Caco-2 (cell line): Measurements from ENCODE around the gene ERO1B. TPM values are rescaled to one million over a fixed set of nuclear protein-coding genes. Genes with fewer than 3 reads are reported as not detected.

ENCODE experiments used
- BruUV-seq: library from RNA; stranded (reverse); fragments of 400-500 nt; replicated peaks from 2 replicates; lab custom pipeline; 2021; lab: Mats Ljungman, UMichigan
- CTCF ChIA-PET: fragments of 300-600 bp; sonication (Branson Sonifier 250); formaldehyde crosslinking; loops from one replicate; lab custom pipeline; 2022; ENCODE audit warnings: antibody characterized with exemption; lab: Charles Lee
- POLR2A ChIA-PET: fragments of 300-600 bp; sonication (Branson Sonifier 250); formaldehyde crosslinking; loops from one replicate; lab custom pipeline; 2022; ENCODE audit warnings: antibody characterized with exemption; lab: Charles Lee
- DNase-seq, 2 experiments: peaks; one replicate each; pipeline versions ENCODE4 v3.0.0 to v3.0.0-alpha.2; 2020 to 2022
- H3K27me3 ChIP-seq: replicated peaks from 2 replicates; pipeline ENCODE4 v1.6.0; 2011; ENCODE audit warnings: low read length; ENCODE audit not compliant: control insufficient read depth, insufficient read depth
- H3K36me3 ChIP-seq: 2 replicates; pipeline ENCODE4 v1.5.1; 2011; ENCODE audit warnings: low read length; ENCODE audit not compliant: control insufficient read depth, insufficient read depth
- H3K4me1 ChIP-seq: fragments of 250-450 bp; sonication (Bioruptor Pico); 2 replicates; pipeline ENCODE4 v1.5.1; 2020; ENCODE audit warnings: mild to moderate bottlenecking
- H3K4me3 ChIP-seq: 2 replicates; pipeline ENCODE4 v1.5.1; 2011; ENCODE audit warnings: low read depth, mild to moderate bottlenecking, control low read depth, low read length
- H3K9me3 ChIP-seq: fragments of 250-450 bp; sonication (Bioruptor Pico); 2 replicates; pipeline ENCODE4 v1.5.1; 2020; ENCODE audit warnings: mild to moderate bottlenecking, moderate library complexity
- H3K27ac Mint-ChIP-seq: one replicate; pipeline ENCODE4 v1.8.0; 2022; ENCODE audit warnings: mixed read lengths; ENCODE audit not compliant: unreplicated experiment
- H3K27me3 Mint-ChIP-seq: one replicate; pipeline ENCODE4 v1.8.0; 2022; ENCODE audit warnings: mixed read lengths; ENCODE audit not compliant: insufficient read depth, unreplicated experiment
- H3K36me3 Mint-ChIP-seq: one replicate; pipeline ENCODE4 v1.8.0; 2022; ENCODE audit warnings: mild to moderate bottlenecking, mixed read lengths; ENCODE audit not compliant: insufficient read depth, unreplicated experiment
- H3K4me1 Mint-ChIP-seq: one replicate; pipeline ENCODE4 v1.8.0; 2022; ENCODE audit warnings: low read depth, mixed read lengths; ENCODE audit not compliant: unreplicated experiment
- H3K4me3 Mint-ChIP-seq: one replicate; pipeline ENCODE4 v1.8.0; 2022; ENCODE audit warnings: mild to moderate bottlenecking, moderate library complexity, mixed read lengths; ENCODE audit not compliant: unreplicated experiment
- H3K9me3 Mint-ChIP-seq: one replicate; pipeline ENCODE4 v1.8.0; 2022; ENCODE audit warnings: mixed read lengths; ENCODE audit not compliant: unreplicated experiment
- CTCF ChIP-seq, 2 experiments: fragments of 200-600 bp in 1 of 2; IDR thresholded peaks; 1 replicate in 1 of 2; 2 replicates in 1 of 2; pipeline versions ENCODE4 v1.5.1 to v1.8.0; 2011 to 2022; ENCODE audit warnings: antibody characterized with exemption in 1 of 2, control low read depth in 1 of 2, inconsistent platforms in 1 of 2, low read depth in 1 of 2, low read length in 1 of 2, mild to moderate bottlenecking in 1 of 2, moderate library complexity in 1 of 2; ENCODE audit not compliant: insufficient read depth in 1 of 2, severe bottlenecking in 1 of 2, unreplicated experiment in 1 of 2
- intact Hi-C: fragments of 100-400 bp; cut with micrococcal nuclease; formaldehyde crosslinking; loops from one replicate; pipeline ENCODE4 v1.10.0; 2022; ENCODE audit not compliant: unreplicated experiment
- total RNA-seq: library from RNA; stranded (reverse); gene quantifications from 2 replicates; pipeline ENCODE4 v1.2.3, GENCODE V29; 2022

Gene ERO1B
- total RNA-seq, 1 experiment from 2014 or later = 2.6 TPM

GRCh38 chr1:236261898-236262297, 19.9 kb downstream of the ERO1B start:
- Mint-ChIP-seq H3K4me3 (no peak overlapping the region), H3K9me3 (peaks cover 23% of the 10 kb centered on the region), H3K27ac (no peak overlapping the region), H3K27me3 (peaks cover 3% of the 10 kb centered on the region), H3K36me3 (no peaks in the 10 kb centered on the region), H3K4me1 (peaks cover 14% of the 10 kb centered on the region)
- POLR2A ChIA-PET = no interaction called here
- CTCF ChIA-PET = no interaction called here
- no TSS peak for BruUV-seq
- 0 out of 2 replicates have a peak, but pooled peaks cover 4% of the 10 kb centered on the region for H3K4me1 ChIP-seq
- peaks cover 8% of the 10 kb centered on the region; the same call in 1 of the 2 replicates for H3K9me3 ChIP-seq
- intact Hi-C loops = no loop called here
- no peak for DNase-seq
- no peaks in the 10 kb centered on the region for H3K27me3 ChIP-seq
- H3K36me3 ChIP-seq = no peaks in the 10 kb centered on the region
- no peak for TF ChIP-seq CTCF (IDR thresholded peaks at IDR 0.05; ENCODE audit: insufficient read depth in 1 of 2, low read depth in 1 of 2, low read length in 1 of 2, severe bottlenecking in 1 of 2, unreplicated experiment in 1 of 2)
- no peak overlapping the region for H3K4me3 ChIP-seq

- no peak for TF ChIP-seq CTCF (IDR thresholded peaks at IDR 0.05; ENCODE audit: insufficient read depth in 1 of 2, low read depth in 1 of 2, low read length in 1 of 2, severe bottlenecking in 1 of 2, unreplicated experiment in 1 of 2)
- intact Hi-C loops = no loop called here
- Mint-ChIP-seq H3K27ac (no peak overlapping the region), H3K27me3 (peaks cover 3% of the 10 kb centered on the region), H3K4me1 (peaks cover 14% of the 10 kb centered on the region), H3K36me3 (no peaks in the 10 kb centered on the region), H3K9me3 (peaks cover 23% of the 10 kb centered on the region), H3K4me3 (no peak overlapping the region)
- no peaks in the 10 kb centered on the region for H3K36me3 ChIP-seq
- H3K9me3 ChIP-seq = peaks cover 8% of the 10 kb centered on the region; the same call in 1 of the 2 replicates
- BruUV-seq = no TSS peak
- no peaks in the 10 kb centered on the region; the same call in 1 of the 2 replicates for H3K27me3 ChIP-seq
- ChIA-PET CTCF (no interaction called here), POLR2A (no interaction called here)
- H3K4me3 ChIP-seq = no peak overlapping the region
- H3K4me1 ChIP-seq = 0 out of 2 replicates have a peak, but pooled peaks cover 4% of the 10 kb centered on the region
- no peak for DNase-seq
Observed at GRCh38 chr1:236261033-236261432, 20.7 kb downstream of the ERO1B start.

- intact Hi-C loops = no loop called here
- POLR2A ChIA-PET = no interaction called here
- H3K9me3 Mint-ChIP-seq = peaks cover 23% of the 10 kb centered on the region
Observed at GRCh38 chr1:236259043-236259442, 22.7 kb downstream of the ERO1B start.

More at GRCh38 chr1:236259043-236259442, 22.7 kb downstream of the ERO1B start:
- no peak for TF ChIP-seq CTCF (IDR thresholded peaks at IDR 0.05; ENCODE audit: insufficient read depth in 1 of 2, low read depth in 1 of 2, low read length in 1 of 2, severe bottlenecking in 1 of 2, unreplicated experiment in 1 of 2)
- H3K36me3 Mint-ChIP-seq = no peaks in the 10 kb centered on the region
- peaks cover 8% of the 10 kb centered on the region; the same call in 1 of the 2 replicates for H3K9me3 ChIP-seq
- CTCF ChIA-PET = no interaction called here
- H3K4me1 ChIP-seq = 0 out of 2 replicates have a peak, but pooled peaks cover 4% of the 10 kb centered on the region
- H3K4me1 Mint-ChIP-seq = peaks cover 14% of the 10 kb centered on the region
- no peak overlapping the region for H3K4me3 Mint-ChIP-seq
- H3K4me3 ChIP-seq = no peak overlapping the region
- no peak for DNase-seq
- H3K27ac Mint-ChIP-seq = no peak overlapping the region
- no peaks in the 10 kb centered on the region; the same call in 1 of the 2 replicates for H3K27me3 ChIP-seq
- H3K36me3 ChIP-seq = no peaks in the 10 kb centered on the region
- H3K27me3 Mint-ChIP-seq = peaks cover 3% of the 10 kb centered on the region
- no TSS peak for BruUV-seq
